Prostate gland (tissue), 2 donors: ENCODE data around the gene PRIMA1.

Experiments used
- POLR2A ChIP-seq: fragments of 450-650 bp; IDR thresholded peaks from one replicate; pipeline ENCODE4 v1.6.1; 2016; ENCODE audit warnings: antibody characterized with exemption, mild to moderate bottlenecking
- TF ChIP-seq, protein P1 (sequence below), 4 experiments: fragments of 200-600 bp in 2 of 4; fragments of 450-650 bp in 2 of 4; sonication (generic) in 2 of 4; IDR thresholded peaks; 1 replicate in 3 of 4; 2 replicates in 1 of 4; pipeline ENCODE4 v1.5.1; 2016 to 2019; ENCODE audit warnings: antibody characterized with exemption in 4 of 4, mild to moderate bottlenecking in 2 of 4, moderate library complexity in 2 of 4

DNA sequence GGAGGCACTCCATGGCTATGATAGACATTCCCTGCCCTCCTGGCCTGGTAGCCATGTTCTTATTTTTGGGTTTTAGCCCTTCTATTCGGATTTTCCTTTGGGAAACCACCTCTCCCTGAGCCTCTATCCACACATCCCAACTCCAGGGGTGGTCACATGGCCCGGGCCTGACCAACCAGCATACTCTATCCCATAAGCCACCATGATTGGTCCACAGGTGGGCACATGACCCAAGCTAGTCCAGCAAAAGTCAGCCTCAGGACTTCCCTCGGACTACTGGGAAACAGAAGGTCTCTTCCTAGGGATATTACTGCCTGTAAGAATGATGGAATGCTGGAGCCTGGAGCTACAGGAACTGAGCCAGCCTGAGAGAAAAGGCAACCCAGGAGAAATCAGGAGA lies 12.5 kb downstream of the PRIMA1 start:
- TF ChIP-seq, protein P1, sequence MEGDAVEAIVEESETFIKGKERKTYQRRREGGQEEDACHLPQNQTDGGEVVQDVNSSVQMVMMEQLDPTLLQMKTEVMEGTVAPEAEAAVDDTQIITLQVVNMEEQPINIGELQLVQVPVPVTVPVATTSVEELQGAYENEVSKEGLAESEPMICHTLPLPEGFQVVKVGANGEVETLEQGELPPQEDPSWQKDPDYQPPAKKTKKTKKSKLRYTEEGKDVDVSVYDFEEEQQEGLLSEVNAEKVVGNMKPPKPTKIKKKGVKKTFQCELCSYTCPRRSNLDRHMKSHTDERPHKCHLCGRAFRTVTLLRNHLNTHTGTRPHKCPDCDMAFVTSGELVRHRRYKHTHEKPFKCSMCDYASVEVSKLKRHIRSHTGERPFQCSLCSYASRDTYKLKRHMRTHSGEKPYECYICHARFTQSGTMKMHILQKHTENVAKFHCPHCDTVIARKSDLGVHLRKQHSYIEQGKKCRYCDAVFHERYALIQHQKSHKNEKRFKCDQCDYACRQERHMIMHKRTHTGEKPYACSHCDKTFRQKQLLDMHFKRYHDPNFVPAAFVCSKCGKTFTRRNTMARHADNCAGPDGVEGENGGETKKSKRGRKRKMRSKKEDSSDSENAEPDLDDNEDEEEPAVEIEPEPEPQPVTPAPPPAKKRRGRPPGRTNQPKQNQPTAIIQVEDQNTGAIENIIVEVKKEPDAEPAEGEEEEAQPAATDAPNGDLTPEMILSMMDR (IDR thresholded peaks at IDR 0.05) = no peak
- no peak for TF ChIP-seq POLR2A
